ENCODE measurements around the gene GLYR1. TPM values are rescaled to one million over a fixed set of nuclear protein-coding genes. Genes with fewer than 3 reads are reported as not detected.

Gene GLYR1
- polyA plus RNA-seq, 1 experiment: 46.3 TPM

DNA sequence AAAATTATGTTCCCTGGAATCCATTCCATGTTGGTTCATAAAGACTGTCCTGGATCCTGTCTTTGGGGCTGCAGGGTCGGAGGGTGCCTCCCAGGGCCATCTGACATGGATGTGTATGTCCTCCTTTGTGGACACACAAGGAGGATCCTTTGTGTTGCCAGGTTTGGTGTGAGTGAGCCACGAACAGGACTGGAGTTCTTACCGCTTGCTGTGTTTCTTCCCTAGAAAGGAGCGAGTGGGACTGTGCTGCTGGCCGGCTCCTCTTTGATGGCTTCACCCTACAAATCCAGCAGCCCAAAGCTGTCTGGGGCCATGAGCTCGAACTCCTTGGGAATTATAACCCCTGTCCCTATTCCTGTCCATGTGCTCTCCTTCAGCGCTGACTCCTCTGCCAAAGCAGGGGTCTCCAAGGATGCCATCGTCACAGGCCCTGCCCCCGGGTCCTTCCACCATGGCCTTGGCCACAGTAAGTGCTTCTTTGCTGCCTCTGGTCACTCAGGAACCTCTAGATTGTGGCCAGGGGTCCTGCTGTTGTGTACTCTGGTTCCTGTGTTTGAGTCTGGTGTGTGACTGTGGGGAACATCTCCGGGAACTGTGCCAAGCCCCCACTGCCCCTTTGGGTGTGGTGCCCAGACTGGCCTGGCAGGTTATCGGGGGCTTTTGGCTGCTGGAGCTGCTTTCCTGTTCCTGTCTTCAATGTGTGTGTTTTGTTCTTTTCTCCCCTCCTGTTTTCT lies 29.7 kb upstream of the GLYR1 start:
- H3K4me3 ChIP-seq (ENCODE audit: low read depth, low read length): no peak overlapping the region
- H3K27ac ChIP-seq (ENCODE audit: low read depth, low read length): no peak overlapping the region
- no peaks in the 10 kb centered on the region for H3K27me3 ChIP-seq (ENCODE audit: control insufficient read depth, insufficient read depth, low read length)
- POLR2A ChIA-PET: no interaction called here
- H3K9me3 ChIP-seq (ENCODE audit: control insufficient read depth, insufficient read depth, low read length): no peaks in the 10 kb centered on the region
- DNase-seq (ENCODE audit: low read depth, low spot score): no peak
- TF ChIP-seq, protein P1, sequence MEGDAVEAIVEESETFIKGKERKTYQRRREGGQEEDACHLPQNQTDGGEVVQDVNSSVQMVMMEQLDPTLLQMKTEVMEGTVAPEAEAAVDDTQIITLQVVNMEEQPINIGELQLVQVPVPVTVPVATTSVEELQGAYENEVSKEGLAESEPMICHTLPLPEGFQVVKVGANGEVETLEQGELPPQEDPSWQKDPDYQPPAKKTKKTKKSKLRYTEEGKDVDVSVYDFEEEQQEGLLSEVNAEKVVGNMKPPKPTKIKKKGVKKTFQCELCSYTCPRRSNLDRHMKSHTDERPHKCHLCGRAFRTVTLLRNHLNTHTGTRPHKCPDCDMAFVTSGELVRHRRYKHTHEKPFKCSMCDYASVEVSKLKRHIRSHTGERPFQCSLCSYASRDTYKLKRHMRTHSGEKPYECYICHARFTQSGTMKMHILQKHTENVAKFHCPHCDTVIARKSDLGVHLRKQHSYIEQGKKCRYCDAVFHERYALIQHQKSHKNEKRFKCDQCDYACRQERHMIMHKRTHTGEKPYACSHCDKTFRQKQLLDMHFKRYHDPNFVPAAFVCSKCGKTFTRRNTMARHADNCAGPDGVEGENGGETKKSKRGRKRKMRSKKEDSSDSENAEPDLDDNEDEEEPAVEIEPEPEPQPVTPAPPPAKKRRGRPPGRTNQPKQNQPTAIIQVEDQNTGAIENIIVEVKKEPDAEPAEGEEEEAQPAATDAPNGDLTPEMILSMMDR (IDR thresholded peaks at IDR 0.05; ENCODE audit: low read depth, low read length): no peak
- CTCF ChIA-PET: interaction anchor here (1.2 kb wide), 1 partner anchor 79 kb away, joined by 6 read pairs; no protein-coding TSS in a partner anchor

DNA sequence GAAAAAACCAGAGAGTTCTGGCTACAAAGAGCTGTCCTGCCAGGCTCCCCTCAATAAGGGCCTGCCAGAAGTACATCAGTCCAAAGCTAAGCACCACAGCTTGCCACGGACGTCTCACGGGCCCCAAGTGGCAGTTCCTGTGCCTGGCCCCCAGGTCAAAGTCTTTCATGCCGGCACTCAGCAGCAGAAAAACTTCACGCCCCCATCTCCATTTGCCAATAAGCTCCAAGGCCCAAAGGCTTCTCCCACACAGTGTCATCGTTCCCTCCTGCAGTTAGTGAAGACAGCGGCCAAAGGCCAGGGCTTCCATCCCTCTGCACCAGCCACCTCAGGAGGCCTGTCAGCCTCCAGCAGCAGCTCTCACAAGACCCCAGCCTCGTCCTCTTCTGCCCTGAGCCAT lies 27.6 kb upstream of the GLYR1 start:
- no peak overlapping the region for H3K4me3 ChIP-seq (ENCODE audit: low read depth, low read length)
- ChIA-PET CTCF (no interaction called here), POLR2A (no interaction called here)
- TF ChIP-seq, protein P1 (IDR thresholded peaks at IDR 0.05; ENCODE audit: low read depth, low read length): no peak
- no peaks in the 10 kb centered on the region for H3K27me3 ChIP-seq (ENCODE audit: control insufficient read depth, insufficient read depth, low read length)
- no peaks in the 10 kb centered on the region for H3K9me3 ChIP-seq (ENCODE audit: control insufficient read depth, insufficient read depth, low read length)
- no peak overlapping the region for H3K27ac ChIP-seq (ENCODE audit: low read depth, low read length)
- no peak for DNase-seq (ENCODE audit: low read depth, low spot score)

DNA sequence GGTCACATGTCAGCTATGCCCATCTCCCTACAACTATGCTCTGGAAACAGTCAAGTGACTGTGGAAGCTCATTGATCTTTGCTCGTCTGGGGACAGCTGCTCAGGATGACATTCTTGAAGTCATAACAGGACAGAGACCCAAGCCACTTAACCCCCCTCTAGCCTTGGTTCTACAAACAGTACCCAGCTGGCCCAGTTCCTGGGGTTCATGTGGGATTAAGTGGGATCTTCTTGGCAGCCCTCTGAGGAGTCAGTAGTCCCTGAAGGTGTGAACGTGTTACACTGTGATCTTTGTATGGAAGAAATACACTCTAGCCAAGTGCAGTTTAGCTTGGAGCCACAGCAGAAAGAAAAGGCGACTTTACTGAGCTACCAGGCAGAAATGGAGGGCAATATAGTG lies 26.0 kb upstream of the GLYR1 start:
- TF ChIP-seq, protein P1 (IDR thresholded peaks at IDR 0.05; ENCODE audit: low read depth, low read length): no peak
- no peaks in the 10 kb centered on the region for H3K27me3 ChIP-seq (ENCODE audit: control insufficient read depth, insufficient read depth, low read length)
- H3K9me3 ChIP-seq (ENCODE audit: control insufficient read depth, insufficient read depth, low read length): no peaks in the 10 kb centered on the region
- no peak overlapping the region for H3K4me3 ChIP-seq (ENCODE audit: low read depth, low read length)
- no peak for DNase-seq (ENCODE audit: low read depth, low spot score)
- POLR2A ChIA-PET: no interaction called here
- CTCF ChIA-PET: interaction anchor here (1.1 kb wide), 1 partner anchor 83 kb away, joined by 3 read pairs; no protein-coding TSS in a partner anchor
- H3K27ac ChIP-seq (ENCODE audit: low read depth, low read length): no peak overlapping the region

DNA sequence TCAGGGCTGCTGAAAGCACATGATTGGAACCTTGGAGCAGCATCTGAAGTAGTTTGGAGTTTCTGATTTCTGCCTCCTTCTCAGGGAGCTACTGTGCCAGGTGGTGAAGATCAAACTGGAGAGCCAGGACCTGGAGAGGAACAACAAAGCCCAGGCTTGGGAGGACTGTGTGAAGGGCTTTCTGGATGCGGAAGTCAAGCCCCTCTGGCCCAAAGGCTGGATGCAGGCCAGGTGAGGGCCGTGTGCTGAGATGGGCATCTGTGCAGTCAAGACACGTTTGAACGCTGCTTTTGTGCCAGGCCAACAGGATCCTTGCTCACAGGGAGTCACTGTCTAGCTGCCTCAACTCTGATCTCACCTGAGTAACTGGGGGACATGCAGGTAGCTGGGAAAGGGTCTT lies 24.0 kb upstream of the GLYR1 start:
- no peak overlapping the region for H3K27ac ChIP-seq (ENCODE audit: low read depth, low read length)
- no peaks in the 10 kb centered on the region for H3K27me3 ChIP-seq (ENCODE audit: control insufficient read depth, insufficient read depth, low read length)
- no peak for DNase-seq (ENCODE audit: low read depth, low spot score)
- H3K9me3 ChIP-seq (ENCODE audit: control insufficient read depth, insufficient read depth, low read length): no peaks in the 10 kb centered on the region
- CTCF ChIA-PET: no interaction called here
- POLR2A ChIA-PET: no interaction called here
- no peak overlapping the region for H3K4me3 ChIP-seq (ENCODE audit: low read depth, low read length)
- TF ChIP-seq, protein P1 (IDR thresholded peaks at IDR 0.05; ENCODE audit: low read depth, low read length): no peak

DNA sequence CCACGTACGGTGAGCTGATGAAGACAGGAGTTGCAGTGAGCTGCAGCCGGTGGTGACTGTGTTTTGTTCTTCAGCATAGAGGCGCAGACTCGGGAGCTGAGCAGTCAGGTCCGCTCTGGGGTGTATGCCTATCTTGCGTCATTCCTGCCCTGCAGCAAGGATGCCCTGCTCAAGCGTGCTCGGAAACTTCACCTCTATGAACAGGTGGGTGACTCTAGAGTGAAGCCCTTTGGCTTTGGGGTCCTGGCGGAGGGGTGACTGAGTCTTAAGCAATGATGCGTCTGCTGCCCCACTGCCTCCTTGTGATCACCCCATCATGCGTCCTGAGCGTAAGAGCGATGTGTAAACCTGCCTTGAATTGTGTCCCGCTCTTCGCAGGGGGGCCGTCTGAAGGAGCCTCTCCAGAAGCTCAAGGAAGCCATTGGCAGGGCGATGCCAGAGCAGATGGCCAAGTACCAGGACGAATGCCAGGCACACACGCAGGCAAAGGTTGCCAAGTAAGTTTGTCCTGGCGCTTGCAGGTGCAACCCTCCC lies 23.1 kb upstream of the GLYR1 start:
- Histone ChIP-seq H3K27me3 (ENCODE audit: control insufficient read depth, insufficient read depth, low read length) (no peaks in the 10 kb centered on the region), H3K4me3 (ENCODE audit: low read depth, low read length) (no peak overlapping the region), H3K27ac (ENCODE audit: low read depth, low read length) (no peak overlapping the region), H3K9me3 (ENCODE audit: control insufficient read depth, insufficient read depth, low read length) (no peaks in the 10 kb centered on the region)
- DNase-seq (ENCODE audit: low read depth, low spot score): no peak
- POLR2A ChIA-PET: no interaction called here
- CTCF ChIA-PET: no interaction called here
- TF ChIP-seq, protein P1 (IDR thresholded peaks at IDR 0.05; ENCODE audit: low read depth, low read length): no peak

Data from AG04450 (cell line).